Mucosa of descending colon (tissue), 3 donors: ENCODE data around the gene PEAK3. TPM values are rescaled to one million over a fixed set of nuclear protein-coding genes. Genes with fewer than 3 reads are reported as not detected.
"Not testable (repeated sequence)": the region's sequence is repeated elsewhere in the genome, so short reads cannot be mapped to it uniquely, and the experiment has no call there.

Experiments
- ATAC-seq: fragments of 200-7000 bp; cut with Tn5 transposase; one replicate; pipeline ENCODE4 v1.9.1; 2020; ENCODE audit warnings: mild to moderate bottlenecking, moderate library complexity
- DNase-seq, 3 donors: peaks; one replicate each; pipeline ENCODE4 v3.0.0-alpha.2; 2020
- H3K36me3 ChIP-seq: fragments of 200-600 bp; one replicate; pipeline ENCODE4 v1.8.0; 2021; ENCODE audit warnings: low read depth, mild to moderate bottlenecking
- H3K4me1 ChIP-seq: fragments of 200-600 bp; one replicate; pipeline ENCODE4 v1.8.0; 2021; ENCODE audit warnings: low read depth, mild to moderate bottlenecking
- H3K4me3 ChIP-seq: fragments of 200-600 bp; one replicate; pipeline ENCODE4 v1.8.0; 2021; ENCODE audit warnings: mild to moderate bottlenecking
- H3K9me3 ChIP-seq: fragments of 200-600 bp; one replicate; pipeline ENCODE4 v1.8.0; 2021; ENCODE audit warnings: mild to moderate bottlenecking
- CTCF ChIP-seq: fragments of 200-600 bp; IDR thresholded peaks from one replicate; pipeline ENCODE4 v1.8.0; 2022; ENCODE audit warnings: antibody characterized with exemption, mild to moderate bottlenecking
- intact Hi-C, 2 donors: fragments of 100-400 bp; cut with DNase I in 1 of 2; cut with micrococcal nuclease in 1 of 2; formaldehyde crosslinking; loops; one replicate each; pipeline versions ENCODE4 v1.11.0 to v1.11.1; 2022; cut with DNase I, micrococcal nuclease
- total RNA-seq, 3 donors: library from RNA; stranded (reverse); fragmentation: NEBNext Ultra II Directional in 2 of 3; extraction: Animal tissue kit (Norgen Biotek cat#: 25700) in 2 of 3; gene quantifications; one replicate each; pipeline versions ENCODE4 v1.2.1 to v1.2.4, GENCODE V29; 2021 to 2023
- donor health status: DM: no; HTN: no; CAD: no; lungs with moderate emphysema.
- donor health status: DM: no; HTN: no; CAD: no.
- donor health status: DM: no; HTN: yes; CAD: no.

Gene PEAK3
- total RNA-seq, 3 donors from 2014 or later = 0.29 to 1.4 (median 1.1) TPM

- Histone ChIP-seq H3K9me3 (no peaks in the 10 kb centered on the region), H3K4me3 (no peak overlapping the region), H3K36me3 (no peaks in the 10 kb centered on the region), H3K4me1 (peaks cover 20% of the 10 kb centered on the region)
- DNase-seq = no peak
- no peak for TF ChIP-seq CTCF
- intact Hi-C loops = no loop called here
- no peak for ATAC-seq
Observed at GRCh38 chr19:2286402-2287140, 4.6 kb upstream of the PEAK3 start.

DNA sequence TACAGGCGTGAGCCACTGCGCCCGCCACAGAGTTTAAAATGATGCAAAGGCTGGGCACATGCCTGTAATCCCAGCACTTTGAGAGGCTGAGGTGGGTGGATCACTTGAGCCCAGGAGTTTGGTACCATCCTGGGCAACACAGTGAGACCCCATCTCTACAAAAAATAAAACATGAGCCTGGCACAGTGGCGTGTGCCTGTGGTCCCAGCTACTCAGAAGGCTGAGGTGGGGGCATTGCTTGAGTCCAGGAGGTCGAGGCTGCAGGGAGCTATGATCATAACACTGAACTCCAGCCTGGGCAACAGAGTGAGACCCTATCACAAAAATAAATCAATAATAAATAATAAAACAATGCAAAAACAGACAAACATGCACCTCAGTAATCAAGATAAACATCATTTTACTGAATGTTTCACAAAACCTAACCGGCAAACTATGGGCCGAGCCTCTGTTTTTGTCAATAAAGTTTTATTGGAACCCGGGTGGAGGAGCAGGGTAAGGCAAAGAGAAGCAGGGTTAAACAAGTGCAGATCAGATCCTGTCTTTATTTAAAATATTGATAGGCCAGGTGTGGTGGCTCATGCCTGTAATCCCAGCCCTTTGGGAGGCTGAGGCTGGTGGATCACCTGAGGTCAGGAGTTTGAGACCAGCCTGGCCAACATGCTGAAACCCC lies 2.0 kb upstream of the PEAK3 start:
- no peak overlapping the region for H3K4me3 ChIP-seq
- ATAC-seq = no peak
- no peaks in the 10 kb centered on the region for H3K36me3 ChIP-seq
- TF ChIP-seq CTCF = no peak
- H3K9me3 ChIP-seq = no peaks in the 10 kb centered on the region
- intact Hi-C loops = no loop called here
- no peak for DNase-seq
- H3K4me1 ChIP-seq = no peaks in the 10 kb centered on the region

GRCh38 chr19:2282862-2283237 lies 875 bp upstream of the PEAK3 start:
- DNase-seq (no peak), ATAC-seq (no peak)
- Histone ChIP-seq H3K4me3 (no peak overlapping the region), H3K36me3 (no peaks in the 10 kb centered on the region), H3K9me3 (no peaks in the 10 kb centered on the region), H3K4me1 (peaks cover 4% of the 10 kb centered on the region)
- intact Hi-C loops = no loop called here
- TF ChIP-seq CTCF = no peak

- H3K4me3 ChIP-seq, H3K36me3 ChIP-seq, DNase-seq, H3K4me1 ChIP-seq, intact Hi-C loops, H3K9me3 ChIP-seq: not testable (repeated sequence)
- ATAC-seq = peak; percentile 3
Observed at GRCh38 chr19:2281265-2282061, 512 bp downstream of the PEAK3 start.

- H3K4me3 ChIP-seq = no peak overlapping the region
- peak in 2 of 3 donors; percentile 23 to 56 for DNase-seq
- intact Hi-C loops = no loop called here
- H3K4me1 ChIP-seq = peaks cover 12% of the 10 kb centered on the region
- no peaks in the 10 kb centered on the region for H3K36me3 ChIP-seq
- no peaks in the 10 kb centered on the region for H3K9me3 ChIP-seq
- TF ChIP-seq CTCF = no peak
- ATAC-seq = no peak
Observed at GRCh38 chr19:2280633-2281264, 1.2 kb downstream of the PEAK3 start.
